K562 (cell line): ENCODE results near the gene ASB10. TPM values are rescaled to one million over a fixed set of nuclear protein-coding genes. Genes with fewer than 3 reads are reported as not detected.

Source experiments
- MXI1 ChIP-seq: IDR thresholded peaks from 2 replicates; pipeline ENCODE4 v1.6.1; 2011; ENCODE audit warnings: low read depth, mild to moderate bottlenecking, improper control_type of control experiment, low read length
- TEAD1 ChIP-seq, 2 experiments: fragments of 450-650 bp in 1 of 2; sonication (generic) in 1 of 2; formaldehyde crosslinking; IDR thresholded peaks; 2 replicates each; pipeline versions ENCODE4 v1.4.0 to v1.8.0; 2020 to 2022; ENCODE audit warnings: mild to moderate bottlenecking in 2 of 2, missing genetic modification reagents in 1 of 2
- TEAD4 ChIP-seq, 2 experiments: sonication (generic) in 1 of 2; formaldehyde crosslinking in 1 of 2; IDR thresholded peaks; 2 replicates each; pipeline versions ENCODE4 v1.6.1 to v1.8.0; 2012 to 2022; ENCODE audit warnings: borderline replicate concordance in 1 of 2, inconsistent platforms in 1 of 2, low read length in 1 of 2, mild to moderate bottlenecking in 1 of 2, missing genetic modification reagents in 1 of 2
- ZBTB8A ChIP-seq: fragments of 450-650 bp; IDR thresholded peaks from 2 replicates; pipeline ENCODE4 v1.6.1; 2018; ENCODE audit warnings: mild to moderate bottlenecking, moderate library complexity; ENCODE audit not compliant: partially characterized antibody
- ZNF217 ChIP-seq: sonication (generic); formaldehyde crosslinking; IDR thresholded peaks from 2 replicates; pipeline ENCODE4 v1.8.0; 2022; ENCODE audit warnings: mild to moderate bottlenecking, missing genetic modification reagents
- ZNF668 ChIP-seq: fragments of 250-450 bp; sonication (Bioruptor Pico); IDR thresholded peaks from 2 replicates; pipeline ENCODE4 v1.8.0; 2022; ENCODE audit warnings: mild to moderate bottlenecking, inconsistent platforms
- polyA plus RNA-seq, 8 experiments: library from polyadenylated mRNA; depleted of rRNA in 4 of 8; stranded (reverse) in 5 of 8; unstranded in 3 of 8; fragments of >200 nt; fragmentation: Nextera tagmentation in 2 of 8; fragmentation: Illumina TruSeq in 1 of 8; extraction: Ambion mirVana in 2 of 8; extraction: Trizol in 1 of 8; gene quantifications; 2 replicates each; pipeline versions ENCODE4 v1.2.1 to v1.2.3, GENCODE V29; 2011 to 2014; ENCODE audit warnings: inconsistent platforms in 1 of 8, missing spikeins in 1 of 8
- total RNA-seq, 7 experiments: library from RNA; depleted of rRNA in 6 of 7; stranded (reverse); fragments of >200 nt in 6 of 7; fragmentation: Illumina TruSeq in 2 of 7; extraction: Trizol in 2 of 7; gene quantifications; 2 replicates each; pipeline versions ENCODE4 v1.2.1 to v1.2.3, GENCODE V29; 2011 to 2021; ENCODE audit warnings: low replicate concordance in 1 of 7
- TF ChIP-seq, protein P1 (sequence below): fragments of 450-650 bp; IDR thresholded peaks from 2 replicates; pipeline ENCODE4 v1.6.1; 2017; ENCODE audit warnings: mild to moderate bottlenecking, moderate library complexity
- TF ChIP-seq, protein P2 (sequence below): fragments of 450-650 bp; formaldehyde crosslinking; IDR thresholded peaks from 2 replicates; pipeline ENCODE4 v1.4.0; 2020; ENCODE audit warnings: mild to moderate bottlenecking, mixed read lengths
- TF ChIP-seq, protein P3 (sequence below): fragments of 250-450 bp; sonication (Bioruptor Pico); IDR thresholded peaks from 2 replicates; pipeline ENCODE4 v1.9.0; 2021; ENCODE audit warnings: mild to moderate bottlenecking
- TF ChIP-seq, protein P4 (sequence below): fragments of 150-350 bp; IDR thresholded peaks from 2 replicates; pipeline ENCODE4 v1.6.1; 2014; ENCODE audit warnings: low read depth, mild to moderate bottlenecking, low read length, borderline replicate concordance
- TF ChIP-seq, protein P5 (sequence below): IDR thresholded peaks from 3 replicates; pipeline ENCODE4 v1.6.1; 2011; ENCODE audit warnings: borderline replicate concordance, mild to moderate bottlenecking, moderate library complexity; ENCODE audit not compliant: insufficient read length; ENCODE audit errors: extremely low read depth
- TF ChIP-seq, protein P6 (sequence below): fragments of 450-650 bp; IDR thresholded peaks from 2 replicates; pipeline ENCODE4 v1.6.1; 2016
- TF ChIP-seq, protein P7 (sequence below): fragments of 250-450 bp; sonication (Bioruptor Pico); IDR thresholded peaks from 2 replicates; pipeline ENCODE4 v1.4.0; 2020

ASB10 gene
- total and polyA plus RNA-seq, 9 of the 15 experiments (the other 6 are each of a cell fraction or from before 2014, with no cell fraction given): not detected

DNA sequence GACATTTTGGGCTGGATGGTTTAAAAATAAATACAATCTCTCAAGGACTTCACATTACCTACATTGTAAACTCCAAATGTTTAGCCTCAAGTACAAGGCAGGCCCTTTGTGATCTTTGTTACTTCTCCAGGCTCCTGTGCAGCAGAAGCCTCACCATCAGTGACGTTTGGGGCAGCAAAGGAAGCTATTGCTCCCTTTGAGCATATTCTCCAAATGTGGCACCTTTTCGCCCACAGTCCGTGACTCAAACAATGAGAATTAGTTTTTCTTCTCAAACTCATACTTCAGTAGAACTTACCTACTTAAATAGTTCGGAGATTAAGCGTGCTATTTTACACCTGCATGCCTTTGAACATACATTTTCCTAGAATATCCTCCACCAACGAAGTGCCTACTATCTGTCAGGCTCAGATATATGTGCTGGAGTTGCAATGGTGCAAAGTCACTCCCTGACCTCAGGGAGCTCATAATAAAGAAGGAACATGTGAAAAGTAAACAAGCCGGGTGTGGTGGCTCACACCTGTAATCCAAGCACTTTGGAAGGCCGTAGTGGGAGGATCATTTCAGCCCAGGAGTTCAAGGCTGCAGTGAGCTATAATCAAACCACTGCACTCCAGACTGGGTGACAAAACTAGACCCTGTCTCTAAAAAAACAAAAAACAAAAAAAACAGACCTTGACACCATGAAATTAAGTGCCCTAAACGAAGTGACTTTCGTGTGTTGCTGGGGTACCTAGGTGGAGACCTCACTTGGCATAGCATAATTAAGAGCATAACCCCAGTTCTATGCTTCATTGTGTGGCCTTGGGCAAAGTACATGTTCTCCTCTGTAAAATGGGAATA, 41.2 kb upstream of the ASB10 start (continued):
- TF ChIP-seq, protein P1, sequence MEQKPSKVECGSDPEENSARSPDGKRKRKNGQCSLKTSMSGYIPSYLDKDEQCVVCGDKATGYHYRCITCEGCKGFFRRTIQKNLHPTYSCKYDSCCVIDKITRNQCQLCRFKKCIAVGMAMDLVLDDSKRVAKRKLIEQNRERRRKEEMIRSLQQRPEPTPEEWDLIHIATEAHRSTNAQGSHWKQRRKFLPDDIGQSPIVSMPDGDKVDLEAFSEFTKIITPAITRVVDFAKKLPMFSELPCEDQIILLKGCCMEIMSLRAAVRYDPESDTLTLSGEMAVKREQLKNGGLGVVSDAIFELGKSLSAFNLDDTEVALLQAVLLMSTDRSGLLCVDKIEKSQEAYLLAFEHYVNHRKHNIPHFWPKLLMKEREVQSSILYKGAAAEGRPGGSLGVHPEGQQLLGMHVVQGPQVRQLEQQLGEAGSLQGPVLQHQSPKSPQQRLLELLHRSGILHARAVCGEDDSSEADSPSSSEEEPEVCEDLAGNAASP: no peak
- TF ChIP-seq TEAD4 (IDR thresholded peaks at IDR 0.05; ENCODE audit: low read length): peak; percentile 63
- no peak for TF ChIP-seq TEAD4 (CRISPR knock-in tag; IDR thresholded peaks at IDR 0.05; ENCODE audit: borderline replicate concordance)
- TF ChIP-seq ZNF668 (CRISPR knock-in tag): no peak
- no peak for TF ChIP-seq ZBTB8A
- no peak for TF ChIP-seq MXI1
- TF ChIP-seq, protein P2, sequence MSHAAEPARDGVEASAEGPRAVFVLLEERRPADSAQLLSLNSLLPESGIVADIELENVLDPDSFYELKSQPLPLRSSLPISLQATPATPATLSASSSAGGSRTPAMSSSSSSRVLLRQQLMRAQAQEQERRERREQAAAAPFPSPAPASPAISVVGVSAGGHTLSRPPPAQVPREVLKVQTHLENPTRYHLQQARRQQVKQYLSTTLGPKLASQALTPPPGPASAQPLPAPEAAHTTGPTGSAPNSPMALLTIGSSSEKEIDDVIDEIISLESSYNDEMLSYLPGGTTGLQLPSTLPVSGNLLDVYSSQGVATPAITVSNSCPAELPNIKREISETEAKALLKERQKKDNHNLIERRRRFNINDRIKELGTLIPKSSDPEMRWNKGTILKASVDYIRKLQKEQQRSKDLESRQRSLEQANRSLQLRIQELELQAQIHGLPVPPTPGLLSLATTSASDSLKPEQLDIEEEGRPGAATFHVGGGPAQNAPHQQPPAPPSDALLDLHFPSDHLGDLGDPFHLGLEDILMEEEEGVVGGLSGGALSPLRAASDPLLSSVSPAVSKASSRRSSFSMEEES (CRISPR knock-in tag): no peak
- no peak for TF ChIP-seq TEAD1 (CRISPR knock-in tag; IDR thresholded peaks at IDR 0.05)
- TF ChIP-seq, protein P3, sequence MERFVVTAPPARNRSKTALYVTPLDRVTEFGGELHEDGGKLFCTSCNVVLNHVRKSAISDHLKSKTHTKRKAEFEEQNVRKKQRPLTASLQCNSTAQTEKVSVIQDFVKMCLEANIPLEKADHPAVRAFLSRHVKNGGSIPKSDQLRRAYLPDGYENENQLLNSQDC (CRISPR knock-in tag): no peak
- no peak for TF ChIP-seq ZNF217 (CRISPR knock-in tag)
- TF ChIP-seq, protein P4, sequence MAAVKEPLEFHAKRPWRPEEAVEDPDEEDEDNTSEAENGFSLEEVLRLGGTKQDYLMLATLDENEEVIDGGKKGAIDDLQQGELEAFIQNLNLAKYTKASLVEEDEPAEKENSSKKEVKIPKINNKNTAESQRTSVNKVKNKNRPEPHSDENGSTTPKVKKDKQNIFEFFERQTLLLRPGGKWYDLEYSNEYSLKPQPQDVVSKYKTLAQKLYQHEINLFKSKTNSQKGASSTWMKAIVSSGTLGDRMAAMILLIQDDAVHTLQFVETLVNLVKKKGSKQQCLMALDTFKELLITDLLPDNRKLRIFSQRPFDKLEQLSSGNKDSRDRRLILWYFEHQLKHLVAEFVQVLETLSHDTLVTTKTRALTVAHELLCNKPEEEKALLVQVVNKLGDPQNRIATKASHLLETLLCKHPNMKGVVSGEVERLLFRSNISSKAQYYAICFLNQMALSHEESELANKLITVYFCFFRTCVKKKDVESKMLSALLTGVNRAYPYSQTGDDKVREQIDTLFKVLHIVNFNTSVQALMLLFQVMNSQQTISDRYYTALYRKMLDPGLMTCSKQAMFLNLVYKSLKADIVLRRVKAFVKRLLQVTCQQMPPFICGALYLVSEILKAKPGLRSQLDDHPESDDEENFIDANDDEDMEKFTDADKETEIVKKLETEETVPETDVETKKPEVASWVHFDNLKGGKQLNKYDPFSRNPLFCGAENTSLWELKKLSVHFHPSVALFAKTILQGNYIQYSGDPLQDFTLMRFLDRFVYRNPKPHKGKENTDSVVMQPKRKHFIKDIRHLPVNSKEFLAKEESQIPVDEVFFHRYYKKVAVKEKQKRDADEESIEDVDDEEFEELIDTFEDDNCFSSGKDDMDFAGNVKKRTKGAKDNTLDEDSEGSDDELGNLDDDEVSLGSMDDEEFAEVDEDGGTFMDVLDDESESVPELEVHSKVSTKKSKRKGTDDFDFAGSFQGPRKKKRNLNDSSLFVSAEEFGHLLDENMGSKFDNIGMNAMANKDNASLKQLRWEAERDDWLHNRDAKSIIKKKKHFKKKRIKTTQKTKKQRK: no peak
- TF ChIP-seq, protein P5, sequence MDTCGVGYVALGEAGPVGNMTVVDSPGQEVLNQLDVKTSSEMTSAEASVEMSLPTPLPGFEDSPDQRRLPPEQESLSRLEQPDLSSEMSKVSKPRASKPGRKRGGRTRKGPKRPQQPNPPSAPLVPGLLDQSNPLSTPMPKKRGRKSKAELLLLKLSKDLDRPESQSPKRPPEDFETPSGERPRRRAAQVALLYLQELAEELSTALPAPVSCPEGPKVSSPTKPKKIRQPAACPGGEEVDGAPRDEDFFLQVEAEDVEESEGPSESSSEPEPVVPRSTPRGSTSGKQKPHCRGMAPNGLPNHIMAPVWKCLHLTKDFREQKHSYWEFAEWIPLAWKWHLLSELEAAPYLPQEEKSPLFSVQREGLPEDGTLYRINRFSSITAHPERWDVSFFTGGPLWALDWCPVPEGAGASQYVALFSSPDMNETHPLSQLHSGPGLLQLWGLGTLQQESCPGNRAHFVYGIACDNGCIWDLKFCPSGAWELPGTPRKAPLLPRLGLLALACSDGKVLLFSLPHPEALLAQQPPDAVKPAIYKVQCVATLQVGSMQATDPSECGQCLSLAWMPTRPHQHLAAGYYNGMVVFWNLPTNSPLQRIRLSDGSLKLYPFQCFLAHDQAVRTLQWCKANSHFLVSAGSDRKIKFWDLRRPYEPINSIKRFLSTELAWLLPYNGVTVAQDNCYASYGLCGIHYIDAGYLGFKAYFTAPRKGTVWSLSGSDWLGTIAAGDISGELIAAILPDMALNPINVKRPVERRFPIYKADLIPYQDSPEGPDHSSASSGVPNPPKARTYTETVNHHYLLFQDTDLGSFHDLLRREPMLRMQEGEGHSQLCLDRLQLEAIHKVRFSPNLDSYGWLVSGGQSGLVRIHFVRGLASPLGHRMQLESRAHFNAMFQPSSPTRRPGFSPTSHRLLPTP: no peak
- TF ChIP-seq, protein P6, sequence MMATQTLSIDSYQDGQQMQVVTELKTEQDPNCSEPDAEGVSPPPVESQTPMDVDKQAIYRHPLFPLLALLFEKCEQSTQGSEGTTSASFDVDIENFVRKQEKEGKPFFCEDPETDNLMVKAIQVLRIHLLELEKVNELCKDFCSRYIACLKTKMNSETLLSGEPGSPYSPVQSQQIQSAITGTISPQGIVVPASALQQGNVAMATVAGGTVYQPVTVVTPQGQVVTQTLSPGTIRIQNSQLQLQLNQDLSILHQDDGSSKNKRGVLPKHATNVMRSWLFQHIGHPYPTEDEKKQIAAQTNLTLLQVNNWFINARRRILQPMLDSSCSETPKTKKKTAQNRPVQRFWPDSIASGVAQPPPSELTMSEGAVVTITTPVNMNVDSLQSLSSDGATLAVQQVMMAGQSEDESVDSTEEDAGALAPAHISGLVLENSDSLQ: peak; percentile 84
- TF ChIP-seq, protein P7, sequence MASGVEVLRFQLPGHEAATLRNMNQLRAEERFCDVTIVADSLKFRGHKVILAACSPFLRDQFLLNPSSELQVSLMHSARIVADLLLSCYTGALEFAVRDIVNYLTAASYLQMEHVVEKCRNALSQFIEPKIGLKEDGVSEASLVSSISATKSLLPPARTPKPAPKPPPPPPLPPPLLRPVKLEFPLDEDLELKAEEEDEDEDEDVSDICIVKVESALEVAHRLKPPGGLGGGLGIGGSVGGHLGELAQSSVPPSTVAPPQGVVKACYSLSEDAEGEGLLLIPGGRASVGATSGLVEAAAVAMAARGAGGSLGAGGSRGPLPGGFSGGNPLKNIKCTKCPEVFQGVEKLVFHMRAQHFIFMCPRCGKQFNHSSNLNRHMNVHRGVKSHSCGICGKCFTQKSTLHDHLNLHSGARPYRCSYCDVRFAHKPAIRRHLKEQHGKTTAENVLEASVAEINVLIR (CRISPR knock-in tag): no peak
